ENCODE measurements around the gene CYP4V2. TPM values are rescaled to one million over a fixed set of nuclear protein-coding genes. Genes with fewer than 3 reads are reported as not detected.

CYP4V2 gene
- total RNA-seq, 1 donor from 2014 or later, result 6.2 TPM

- Mint-ChIP-seq H3K9me3 (ENCODE audit: low read depth) (peaks cover 14% of the 10 kb centered on the region), H3K4me1 (ENCODE audit: low read depth) (peaks cover 7% of the 10 kb centered on the region), H3K27me3 (no peaks in the 10 kb centered on the region), H3K4me3 (ENCODE audit: low read depth) (no peak overlapping the region), H3K36me3 (ENCODE audit: insufficient read depth) (no peaks in the 10 kb centered on the region), H3K27ac (no peak overlapping the region)
- DNase-seq (ENCODE audit: low spot score, unreplicated experiment), result no peak
- TF ChIP-seq, protein P1, sequence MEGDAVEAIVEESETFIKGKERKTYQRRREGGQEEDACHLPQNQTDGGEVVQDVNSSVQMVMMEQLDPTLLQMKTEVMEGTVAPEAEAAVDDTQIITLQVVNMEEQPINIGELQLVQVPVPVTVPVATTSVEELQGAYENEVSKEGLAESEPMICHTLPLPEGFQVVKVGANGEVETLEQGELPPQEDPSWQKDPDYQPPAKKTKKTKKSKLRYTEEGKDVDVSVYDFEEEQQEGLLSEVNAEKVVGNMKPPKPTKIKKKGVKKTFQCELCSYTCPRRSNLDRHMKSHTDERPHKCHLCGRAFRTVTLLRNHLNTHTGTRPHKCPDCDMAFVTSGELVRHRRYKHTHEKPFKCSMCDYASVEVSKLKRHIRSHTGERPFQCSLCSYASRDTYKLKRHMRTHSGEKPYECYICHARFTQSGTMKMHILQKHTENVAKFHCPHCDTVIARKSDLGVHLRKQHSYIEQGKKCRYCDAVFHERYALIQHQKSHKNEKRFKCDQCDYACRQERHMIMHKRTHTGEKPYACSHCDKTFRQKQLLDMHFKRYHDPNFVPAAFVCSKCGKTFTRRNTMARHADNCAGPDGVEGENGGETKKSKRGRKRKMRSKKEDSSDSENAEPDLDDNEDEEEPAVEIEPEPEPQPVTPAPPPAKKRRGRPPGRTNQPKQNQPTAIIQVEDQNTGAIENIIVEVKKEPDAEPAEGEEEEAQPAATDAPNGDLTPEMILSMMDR (IDR thresholded peaks at IDR 0.05; ENCODE audit: unreplicated experiment), result no peak
Observed at GRCh38 chr4:186248643-186249042, 57.3 kb downstream of the CYP4V2 start.

GRCh38 chr4:186249785-186250754 is 58.7 kb downstream of the CYP4V2 start:
- no peak overlapping the region for H3K27ac Mint-ChIP-seq
- TF ChIP-seq, protein P1 (IDR thresholded peaks at IDR 0.05; ENCODE audit: unreplicated experiment), result no peak
- no peaks in the 10 kb centered on the region for H3K27me3 Mint-ChIP-seq
- peaks cover 14% of the 10 kb centered on the region for H3K9me3 Mint-ChIP-seq (ENCODE audit: low read depth)
- no peak for DNase-seq (ENCODE audit: low spot score, unreplicated experiment)
- no peaks in the 10 kb centered on the region for H3K36me3 Mint-ChIP-seq (ENCODE audit: insufficient read depth)
- H3K4me3 Mint-ChIP-seq (ENCODE audit: low read depth), result no peak overlapping the region
- H3K4me1 Mint-ChIP-seq (ENCODE audit: low read depth), result peaks cover 7% of the 10 kb centered on the region

- Mint-ChIP-seq H3K36me3 (ENCODE audit: insufficient read depth) (no peaks in the 10 kb centered on the region), H3K9me3 (ENCODE audit: low read depth) (peaks cover 14% of the 10 kb centered on the region), H3K4me1 (ENCODE audit: low read depth) (peaks cover 7% of the 10 kb centered on the region), H3K4me3 (ENCODE audit: low read depth) (no peak overlapping the region), H3K27me3 (no peaks in the 10 kb centered on the region), H3K27ac (no peak overlapping the region)
- TF ChIP-seq, protein P1 (IDR thresholded peaks at IDR 0.05; ENCODE audit: unreplicated experiment), result no peak
- DNase-seq (ENCODE audit: low spot score, unreplicated experiment), result no peak
Observed at GRCh38 chr4:186250760-186251159, 59.4 kb downstream of the CYP4V2 start.

DNA sequence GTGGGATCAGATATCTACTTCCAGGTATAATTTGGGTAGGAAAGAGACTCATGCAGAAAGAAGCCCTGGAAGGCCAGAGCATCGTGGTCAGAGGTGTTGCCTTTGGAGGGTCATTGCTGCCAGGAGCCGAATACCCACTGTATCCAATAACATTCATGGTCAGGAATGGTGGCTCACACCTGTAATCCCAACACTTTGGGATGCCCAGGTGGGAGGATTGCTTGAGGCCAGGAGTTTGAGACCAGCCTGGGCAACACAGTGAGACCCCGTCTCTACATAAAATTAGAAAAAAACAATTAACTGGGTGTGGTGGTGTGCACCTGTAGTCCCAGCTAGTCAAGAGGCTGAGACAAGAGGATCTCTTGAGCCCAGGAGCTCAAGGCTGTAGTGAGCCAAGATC is 63.8 kb downstream of the CYP4V2 start:
- Mint-ChIP-seq H3K4me3 (ENCODE audit: low read depth) (no peak overlapping the region), H3K27ac (no peak overlapping the region), H3K4me1 (ENCODE audit: low read depth) (peaks cover 8% of the 10 kb centered on the region), H3K27me3 (no peaks in the 10 kb centered on the region), H3K36me3 (ENCODE audit: insufficient read depth) (no peaks in the 10 kb centered on the region), H3K9me3 (ENCODE audit: low read depth) (no peaks in the 10 kb centered on the region)
- TF ChIP-seq, protein P1 (IDR thresholded peaks at IDR 0.05; ENCODE audit: unreplicated experiment), result no peak
- no peak for DNase-seq (ENCODE audit: low spot score, unreplicated experiment)

DNA sequence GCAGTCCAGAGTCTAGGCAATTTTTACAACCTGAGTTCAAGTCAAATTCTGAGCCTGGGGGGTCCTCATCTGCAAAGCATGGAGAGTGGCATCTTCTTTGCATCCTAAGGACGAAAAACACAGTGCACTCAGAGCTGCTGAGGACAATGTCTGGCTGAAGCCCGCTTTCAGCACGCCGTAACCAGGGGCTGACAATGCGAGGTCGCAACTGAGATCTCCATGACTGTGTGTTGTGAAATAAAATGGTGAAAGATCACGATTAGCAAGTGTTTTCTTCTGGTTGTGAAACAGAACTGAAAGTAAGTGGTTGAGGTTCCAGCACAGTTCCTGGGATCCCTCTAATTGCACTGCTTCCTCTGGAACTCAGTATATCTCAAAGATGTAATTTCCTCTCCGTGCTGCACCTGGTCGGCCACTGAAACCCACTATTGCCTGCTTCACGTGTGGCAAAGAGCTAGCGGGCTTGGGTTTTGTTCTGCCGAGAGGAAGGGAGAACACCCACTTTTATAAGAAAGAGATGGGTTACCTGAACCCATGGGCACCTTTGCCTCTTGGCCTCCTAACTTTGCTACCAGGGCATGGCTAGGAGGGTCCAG is 66.9 kb downstream of the CYP4V2 start:
- Mint-ChIP-seq H3K36me3 (ENCODE audit: insufficient read depth) (no peaks in the 10 kb centered on the region), H3K27me3 (no peaks in the 10 kb centered on the region), H3K9me3 (ENCODE audit: low read depth) (no peaks in the 10 kb centered on the region), H3K27ac (no peak overlapping the region), H3K4me1 (ENCODE audit: low read depth) (peaks cover 11% of the 10 kb centered on the region), H3K4me3 (ENCODE audit: low read depth) (no peak overlapping the region)
- DNase-seq (ENCODE audit: low spot score, unreplicated experiment), result no peak
- TF ChIP-seq, protein P1 (IDR thresholded peaks at IDR 0.05; ENCODE audit: unreplicated experiment), result no peak
